Hepatocyte (in vitro differentiated cells): ENCODE results near the gene ICA1.

Source experiments
- CTCF ChIP-seq: fragments of 200-600 bp; sonication (generic); IDR thresholded peaks from 2 replicates; pipeline ENCODE4 v1.5.1; 2016; ENCODE audit warnings: antibody characterized with exemption, mild to moderate bottlenecking; ENCODE audit not compliant: poor library complexity
- EZH2phosphoT487 ChIP-seq: fragments of 200-600 bp; sonication (generic); IDR thresholded peaks from one replicate; pipeline ENCODE4 v1.6.1; 2018; ENCODE audit warnings: antibody characterized with exemption, mild to moderate bottlenecking, low read depth, moderate library complexity; ENCODE audit not compliant: unreplicated experiment, severe bottlenecking

GRCh38 chr7:8114175-8114574 lies 147.8 kb downstream of the ICA1 start:
- TF ChIP-seq CTCF (no peak), EZH2phosphoT487 (no peak)
